Adipose tissue (tissue), 3 donors: ENCODE results near the gene CASTOR1. TPM values are rescaled to one million over a fixed set of nuclear protein-coding genes. Genes with fewer than 3 reads are reported as not detected.
A peak's percentile ranks its signal among the peaks of the same experiment; 100 is the strongest.

Experiments used
- H3K27ac ChIP-seq: one replicate; pipeline ENCODE4 v1.5.1; 2013; ENCODE audit warnings: low read depth, low read length
- WGBS, 3 donors: extraction: QIAGEN DNeasy Blood & Tissue Kit; methylation state at CpG; one replicate each; pipeline ENCODE4 v1.1.7; 2013; 5-methylcytosine and 5-hydroxymethylcytosine counted together
- polyA plus RNA-seq, 3 donors: library from polyadenylated mRNA; stranded (reverse); fragments of 200-250 nt; gene quantifications; one replicate each; pipeline ENCODE4 v1.2.3, GENCODE V29; 2013
- donor health status: healthy with polysubstance abuse.
- donor health status: Bipolar disorder and iron deficiency.
- donor health status: healthy.

CASTOR1 gene
- polyA plus RNA-seq, 3 donors: 8.7 to 27.3 (median 19.3) TPM

DNA sequence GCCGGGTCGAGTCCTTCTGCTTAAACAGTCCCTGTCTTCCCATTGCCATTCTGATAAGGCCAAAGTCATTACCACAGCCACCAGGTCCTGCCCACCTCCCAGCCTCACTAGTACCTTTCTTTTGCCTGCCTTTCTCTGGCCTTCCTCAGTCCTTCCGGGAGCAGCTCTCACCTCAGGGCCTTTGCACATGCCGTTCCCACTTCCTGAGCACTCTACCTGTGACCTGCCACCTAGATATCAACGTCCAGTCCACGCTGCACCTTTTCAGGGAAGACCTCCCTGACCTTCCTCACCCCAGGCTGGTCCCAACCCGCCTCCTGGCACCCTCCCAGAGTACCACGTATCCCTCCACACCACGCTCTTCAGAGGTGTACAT, 14.9 kb downstream of the CASTOR1 start:
- no peak overlapping the region for H3K27ac ChIP-seq
- 87 to 94% (median 91%) methylated on average over 9 of the region's 9 CpGs for WGBS, 3 donors

DNA sequence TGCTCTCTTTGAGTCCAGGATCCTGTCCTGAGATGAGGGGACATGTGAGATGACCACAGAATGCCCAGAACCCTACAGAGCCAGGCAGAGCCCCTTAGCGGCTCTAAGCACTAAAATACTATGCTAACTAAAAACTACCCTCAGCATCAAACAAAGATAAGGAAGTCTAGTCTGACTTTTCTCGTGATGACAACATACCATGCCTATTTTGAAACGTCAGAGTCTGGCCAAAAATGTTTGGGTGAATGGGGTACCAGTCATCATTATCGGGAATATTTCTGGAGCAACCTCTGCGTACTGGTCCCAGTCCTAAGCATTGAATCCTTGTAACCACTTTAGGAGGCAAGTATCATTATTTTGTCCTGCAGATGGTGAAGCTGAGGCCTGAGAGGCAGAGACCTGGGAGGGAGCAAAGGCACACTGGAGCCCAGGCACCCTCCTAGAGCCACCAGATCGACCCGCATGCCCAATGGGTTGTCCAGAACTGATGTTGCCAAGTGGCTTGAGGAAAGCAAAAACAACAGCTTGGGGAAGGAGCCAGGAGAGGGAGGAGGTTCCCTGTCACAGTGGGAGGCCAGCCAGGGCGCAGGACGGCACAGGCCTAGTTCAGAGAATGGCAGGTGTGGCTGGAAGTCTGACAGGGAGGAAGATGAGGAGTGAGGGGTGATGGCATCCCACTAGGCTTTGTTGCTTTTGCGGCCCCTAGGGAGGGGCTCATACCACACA, 15.4 kb downstream of the CASTOR1 start:
- 52 to 67% (median 59%) methylated on average over 10 of the region's 10 CpGs for WGBS, 3 donors

DNA sequence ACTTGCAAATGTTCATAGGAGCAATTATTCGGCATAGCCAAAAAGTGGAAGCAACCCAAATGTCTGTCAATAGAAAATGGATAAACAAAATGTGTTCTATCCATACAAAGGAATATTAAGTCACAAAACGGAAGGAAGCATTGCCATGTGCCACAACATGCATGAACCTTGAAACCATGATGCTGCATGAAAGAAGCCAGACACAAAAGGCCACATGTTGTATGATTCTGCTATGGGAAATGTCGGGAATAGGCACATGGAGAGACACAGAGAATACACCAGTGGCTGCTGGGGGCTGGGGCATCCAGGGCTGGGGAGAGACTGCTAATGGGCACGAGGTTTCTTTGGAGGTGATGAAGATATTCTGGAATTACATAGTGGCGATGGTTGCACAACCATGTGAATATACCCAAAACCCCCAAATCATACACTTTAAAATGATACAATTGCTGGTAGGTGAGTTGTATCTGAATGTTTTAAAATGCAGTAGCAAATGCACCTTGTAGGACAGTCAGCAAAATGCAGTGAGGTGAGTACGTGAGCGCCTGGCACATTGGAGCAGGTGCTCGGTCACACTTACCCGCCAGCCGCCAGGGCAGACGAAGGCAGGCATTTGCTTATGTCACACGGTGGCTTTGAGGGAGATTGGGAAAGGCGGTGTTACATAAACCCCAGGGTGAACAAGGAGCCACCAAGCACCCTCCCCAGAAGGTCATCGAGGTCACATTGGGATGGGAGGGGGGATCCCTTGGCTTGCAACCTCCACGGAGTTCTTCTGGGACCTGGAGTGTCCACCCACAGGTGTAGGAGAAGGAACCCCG, 16.3 kb downstream of the CASTOR1 start:
- no peak overlapping the region for H3K27ac ChIP-seq
- WGBS, 3 donors: 59 to 77% (median 72%) methylated on average over 16 of the region's 16 CpGs

More for the DNA sequence above, 15.4 kb downstream of the CASTOR1 start:
- H3K27ac ChIP-seq: no peak overlapping the region

DNA sequence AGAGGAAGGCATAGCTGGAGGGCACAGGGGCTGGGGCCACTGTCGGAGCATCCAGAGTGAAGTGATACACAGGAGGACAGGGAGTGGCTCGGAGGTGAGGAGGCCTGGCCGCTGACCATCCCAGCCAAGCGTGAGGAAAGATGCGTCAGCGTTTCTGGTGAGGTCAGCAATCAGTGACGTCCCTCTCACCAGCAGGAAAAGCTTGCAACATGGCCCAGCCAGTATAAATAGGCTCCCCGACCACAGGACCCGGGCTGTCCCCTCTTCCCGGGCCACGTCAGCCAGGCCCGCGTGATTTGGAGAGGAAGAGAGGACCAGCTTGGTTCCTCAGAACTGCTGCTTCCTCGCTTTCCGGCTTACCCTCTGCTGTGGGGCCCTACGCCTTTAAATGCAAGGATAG, 18.5 kb downstream of the CASTOR1 start:
- 50 to 74% (median 53%) methylated on average over 16 of the region's 16 CpGs for WGBS, 3 donors
- H3K27ac ChIP-seq: no peak overlapping the region

DNA sequence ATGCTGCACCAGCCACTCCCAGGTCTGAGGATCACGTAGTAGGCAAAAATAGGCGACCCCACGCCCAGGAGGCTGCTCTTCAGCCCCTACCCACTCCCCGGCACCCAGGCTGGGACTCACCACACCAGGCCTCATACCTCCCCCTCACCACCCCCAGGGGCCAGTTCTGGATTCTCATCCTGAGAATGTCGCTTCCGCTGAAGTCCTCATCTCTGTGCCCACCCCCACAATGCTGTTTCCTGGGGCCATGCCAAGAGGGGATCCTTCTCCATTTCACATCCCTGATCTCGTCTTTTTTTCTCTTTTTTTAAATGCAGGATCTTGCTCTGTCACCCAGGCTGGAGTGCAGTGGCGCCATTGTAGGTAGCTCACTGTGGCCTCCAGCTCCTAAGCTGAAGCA, 21.0 kb downstream of the CASTOR1 start:
- WGBS, 3 donors: 79 to 84% (median 80%) methylated on average over 8 of the region's 8 CpGs
- no peak overlapping the region for H3K27ac ChIP-seq

DNA sequence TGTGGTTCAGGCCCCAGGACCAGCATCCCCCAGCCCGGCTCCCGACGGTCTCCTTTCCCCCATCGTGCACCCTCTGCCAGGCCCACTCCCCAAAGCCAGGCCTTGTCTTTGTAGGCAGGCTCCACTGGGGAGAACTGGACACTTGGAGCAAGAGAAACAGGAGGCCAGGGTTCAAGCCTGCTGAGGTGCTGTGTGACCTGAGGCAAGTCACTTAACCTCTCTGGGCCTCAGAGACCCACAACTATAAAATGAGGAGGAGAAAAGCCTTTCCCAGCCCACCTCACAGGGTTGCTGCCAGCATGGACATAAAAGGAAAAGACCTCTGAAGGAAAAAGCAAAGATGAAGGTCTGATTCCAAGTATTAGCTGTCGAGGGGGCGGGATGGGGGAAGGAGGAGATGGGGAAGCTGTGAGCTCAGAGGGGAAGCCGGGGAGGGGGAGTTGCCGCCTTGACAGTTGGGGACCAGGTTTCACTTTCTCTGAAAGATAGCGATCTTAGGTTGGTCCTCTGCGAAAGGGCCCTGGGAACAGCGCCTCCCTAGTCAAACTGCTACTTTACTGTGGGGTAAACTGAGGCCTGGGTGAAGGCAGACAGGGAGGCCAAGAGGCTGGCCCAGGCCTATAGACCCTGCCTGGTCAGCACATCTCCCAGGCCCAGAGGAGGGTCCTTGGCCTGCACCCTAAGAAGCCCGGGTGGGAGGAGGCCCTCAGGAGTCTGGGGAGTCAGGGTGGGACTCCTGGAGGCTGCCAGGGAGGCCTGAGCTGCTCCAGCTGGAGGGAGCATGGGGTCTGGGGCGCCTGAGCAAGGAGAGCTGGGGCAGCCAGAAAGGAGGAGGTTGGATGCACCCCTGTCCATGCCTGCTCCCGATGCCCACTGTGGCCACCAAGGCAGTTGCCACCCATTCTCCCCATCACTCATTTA, 21.7 kb downstream of the CASTOR1 start:
- WGBS, 3 donors: 46 to 73% (median 61%) methylated on average over 14 of the region's 14 CpGs
- peak overlapping the region; percentile 34 for H3K27ac ChIP-seq

DNA sequence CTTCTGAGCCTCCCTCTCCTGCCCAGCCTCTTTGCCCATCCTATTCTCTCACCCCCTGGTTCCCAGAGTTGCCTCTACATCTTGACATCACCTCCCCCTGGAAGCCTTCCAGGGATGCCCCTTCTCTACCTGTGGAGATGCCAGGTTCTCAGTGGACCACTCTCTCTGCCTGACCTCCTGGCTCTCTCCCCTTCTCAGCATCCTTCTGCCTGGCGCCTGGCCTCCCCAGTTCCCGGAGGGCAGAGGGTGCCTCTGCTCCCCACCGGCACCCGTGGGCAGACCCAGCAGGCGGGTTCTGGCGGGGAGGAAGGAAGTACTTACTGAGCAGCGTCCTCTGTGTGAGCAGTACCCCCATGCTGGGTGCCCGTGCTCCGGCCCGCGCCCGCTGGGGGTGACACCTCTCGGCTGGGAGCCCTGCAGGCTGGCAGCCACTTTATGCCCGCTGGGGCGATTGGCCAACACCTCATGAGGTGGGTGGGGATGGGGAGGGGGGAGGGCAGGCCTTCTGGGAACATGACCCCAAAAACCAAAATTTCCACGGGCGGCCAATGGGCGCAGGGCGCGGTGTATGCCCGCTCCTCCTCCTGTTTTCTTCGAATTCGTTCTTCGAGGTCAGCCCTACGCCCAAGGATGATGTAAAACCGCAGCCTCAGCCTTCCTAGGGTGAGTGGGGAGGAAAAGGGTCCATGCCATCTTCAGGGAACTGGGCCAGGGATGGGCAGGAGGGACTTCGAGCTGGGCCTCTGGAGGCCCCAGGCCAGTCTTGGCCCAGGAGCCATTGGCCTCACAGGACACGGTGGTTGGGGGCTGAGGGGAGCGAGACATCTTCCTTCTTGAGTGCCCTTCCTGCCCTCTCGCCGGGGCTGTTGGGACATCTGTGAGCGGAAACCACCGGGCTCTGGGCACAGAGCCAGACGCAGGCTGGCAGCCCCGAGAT, 22.6 kb downstream of the CASTOR1 start, which contains the start of gene OSM:
TSS of gene OSM (minus strand) at position 407 of the 937 bp plus-strand sequence. CDS start at position 355, 52 bp downstream.
- 36 to 68% (median 48%) methylated on average over 34 to 35 of the region's 35 CpGs for WGBS, 3 donors
- peak within 1 kb of the TSS; percentile 56 for H3K27ac ChIP-seq

DNA sequence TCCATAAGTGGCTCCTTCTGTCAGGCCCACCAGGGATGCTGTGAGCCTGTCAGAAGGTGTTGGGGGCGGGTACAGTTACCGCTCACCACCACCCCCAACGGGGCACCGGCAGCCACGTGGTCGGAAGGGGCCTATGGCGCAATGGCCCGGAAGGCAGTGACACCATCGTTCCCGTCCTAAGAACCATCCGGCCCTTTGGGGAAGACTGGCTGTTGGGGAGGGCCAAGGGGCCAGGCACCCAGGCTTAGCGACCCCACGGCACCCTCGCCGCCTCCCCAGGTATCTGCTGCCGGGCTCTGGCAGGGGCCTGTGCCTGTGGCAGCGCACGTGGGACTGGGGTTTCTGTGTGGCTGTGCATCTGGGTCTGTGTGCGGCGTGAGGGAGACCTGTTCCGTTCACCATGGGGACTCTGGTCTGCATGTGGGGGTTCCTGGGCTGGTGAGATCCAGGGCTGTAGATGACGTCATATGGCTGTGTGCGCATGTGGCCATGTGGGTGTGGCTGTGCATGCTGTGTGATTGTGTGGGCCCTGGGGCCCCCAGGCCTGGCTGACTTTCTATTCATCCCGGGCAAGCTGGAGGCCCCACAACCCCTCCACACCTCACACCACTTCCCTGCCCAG, 23.4 kb downstream of the CASTOR1 start:
- peak overlapping the region; percentile 56 for H3K27ac ChIP-seq
- 37 to 70% (median 49%) methylated on average over 23 to 24 of the region's 24 CpGs for WGBS, 3 donors

DNA sequence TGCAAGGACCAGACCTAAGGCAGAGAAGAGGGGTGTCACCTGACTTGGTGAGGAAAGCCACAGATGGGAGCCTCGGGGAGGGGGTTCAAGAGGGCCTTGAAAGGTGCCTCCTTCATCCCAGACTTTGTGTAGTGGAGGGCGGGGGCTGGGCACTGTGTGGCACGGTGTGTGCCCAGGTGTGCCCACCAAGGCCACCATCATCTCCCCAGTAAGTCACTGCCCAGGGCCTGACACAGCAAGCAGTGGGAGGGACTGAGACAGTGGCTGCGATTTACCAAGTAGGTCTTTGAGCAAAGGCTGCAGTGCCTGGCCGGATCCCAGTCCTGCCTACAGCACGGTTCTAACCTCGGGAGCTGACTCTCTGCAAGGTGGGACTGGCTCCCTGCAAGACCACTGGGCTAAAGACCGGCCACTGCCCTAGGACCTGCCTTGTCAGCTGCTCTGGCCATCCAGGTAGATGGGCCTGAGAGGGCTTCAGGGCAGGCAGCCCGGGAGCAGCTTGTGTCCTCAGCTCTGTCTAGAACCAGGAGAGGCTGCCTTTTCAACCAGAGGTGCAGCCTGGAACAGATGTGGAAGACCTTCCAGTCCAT, 24.1 kb downstream of the CASTOR1 start:
- 70 to 85% (median 83%) methylated on average over 9 of the region's 9 CpGs for WGBS, 3 donors
- no peak overlapping the region for H3K27ac ChIP-seq

DNA sequence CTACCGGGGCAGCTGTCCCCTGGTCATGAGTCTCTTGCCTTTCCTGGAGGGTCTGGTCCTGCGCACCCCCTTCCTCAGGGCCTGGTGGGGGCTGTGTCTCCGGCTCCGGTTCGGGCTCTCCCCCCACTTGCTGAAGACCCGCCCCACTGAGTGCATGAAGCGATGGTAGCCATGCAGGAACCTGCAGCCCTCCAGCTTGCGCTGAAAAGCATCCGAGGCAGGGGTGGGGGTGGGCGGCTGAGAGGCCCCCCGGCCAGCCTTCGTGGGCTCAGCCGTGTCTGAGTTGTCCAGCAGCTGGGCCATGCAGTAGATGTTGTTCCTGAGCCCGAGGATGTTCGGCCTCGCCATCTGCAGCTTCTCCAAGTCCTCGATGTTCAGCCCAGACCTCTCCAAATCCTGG, 25.4 kb downstream of the CASTOR1 start:
- WGBS, 3 donors: 84 to 89% (median 85%) methylated on average over 16 to 17 of the region's 17 CpGs
- no peak overlapping the region for H3K27ac ChIP-seq

DNA sequence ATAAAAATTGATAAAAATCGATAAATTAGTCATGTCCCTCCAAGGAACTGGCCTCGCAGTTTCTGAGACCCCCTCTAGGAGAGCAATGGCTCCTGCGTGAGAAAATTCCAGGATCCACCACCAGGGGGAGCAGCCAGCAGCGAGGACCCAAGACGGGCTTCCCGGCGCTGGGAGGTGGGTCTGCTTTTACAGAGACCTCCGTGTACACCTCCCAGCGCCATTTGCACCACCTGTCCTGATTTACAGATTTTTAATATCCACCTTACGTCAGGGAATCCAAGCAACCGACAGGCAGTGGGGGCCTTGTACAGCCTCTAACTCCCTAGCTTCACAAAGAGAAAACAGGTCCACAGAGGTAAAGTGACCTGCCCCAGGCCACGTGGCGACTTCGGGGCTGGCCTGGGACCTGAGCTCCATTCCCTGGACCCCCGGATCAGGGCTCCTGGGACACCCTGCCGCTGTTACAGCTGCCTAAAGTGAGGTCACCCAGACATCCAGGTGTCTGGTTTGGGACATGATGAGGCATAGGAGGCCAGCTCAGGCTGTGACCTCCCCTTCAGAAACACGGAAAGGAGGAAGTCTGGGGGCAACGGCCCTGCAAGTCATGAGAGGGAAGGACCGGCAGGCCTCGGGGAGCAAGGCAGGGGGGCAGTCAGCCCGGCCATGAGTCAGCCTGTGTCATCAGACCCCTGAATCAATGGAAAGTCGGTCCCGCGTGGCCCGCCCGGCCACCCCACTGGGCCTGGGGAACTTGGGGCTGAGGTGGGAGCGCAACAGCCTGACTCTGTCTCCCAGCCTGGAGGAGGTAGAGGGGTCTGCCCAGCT, 26.2 kb downstream of the CASTOR1 start:
- no peak overlapping the region for H3K27ac ChIP-seq
- 21 to 27% (median 23%) methylated on average over 27 of the region's 27 CpGs for WGBS, 3 donors

DNA sequence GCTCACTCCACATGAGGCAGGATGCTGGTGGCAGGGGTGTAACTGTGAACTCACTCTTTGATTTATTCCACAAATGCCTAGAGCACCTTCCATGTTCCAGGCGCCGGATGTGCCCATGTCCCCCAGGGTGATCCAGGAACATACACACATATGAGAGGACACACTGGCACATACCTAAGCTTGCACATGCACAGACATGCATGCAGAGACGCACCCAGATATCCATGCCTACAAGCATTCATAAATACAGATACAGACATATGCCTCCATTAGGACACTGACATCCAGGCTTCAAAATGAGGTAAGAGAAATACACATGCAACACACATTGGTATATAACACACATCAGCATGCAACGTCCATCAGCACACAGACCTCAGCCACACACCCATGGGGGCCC, 27.2 kb downstream of the CASTOR1 start:
- WGBS, 3 donors: 86 to 88% (median 88%) methylated on average over 4 of the region's 4 CpGs
- no peak overlapping the region for H3K27ac ChIP-seq

DNA sequence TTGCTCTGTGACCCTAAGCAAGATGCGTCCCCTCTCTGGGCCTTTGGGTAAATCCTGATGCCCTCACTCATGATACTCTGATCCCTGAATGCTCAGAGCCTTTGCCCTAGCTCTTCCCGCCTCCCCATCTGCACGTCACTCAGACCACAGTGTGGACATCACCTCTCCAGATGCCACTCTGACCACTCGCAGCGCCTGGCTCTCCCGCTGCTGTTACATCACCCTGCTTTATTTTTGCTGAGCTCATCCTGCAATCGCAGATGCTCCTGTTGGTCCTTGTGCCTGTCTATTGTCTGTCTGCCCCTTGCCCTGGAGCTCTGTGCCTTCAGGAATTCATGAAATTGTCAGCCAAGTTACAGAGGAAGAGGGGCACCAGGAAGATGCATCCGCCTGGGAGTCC, 28.2 kb downstream of the CASTOR1 start:
- WGBS, 3 donors: 60 to 83% (median 63%) methylated on average over 8 of the region's 8 CpGs
- H3K27ac ChIP-seq: no peak overlapping the region

DNA sequence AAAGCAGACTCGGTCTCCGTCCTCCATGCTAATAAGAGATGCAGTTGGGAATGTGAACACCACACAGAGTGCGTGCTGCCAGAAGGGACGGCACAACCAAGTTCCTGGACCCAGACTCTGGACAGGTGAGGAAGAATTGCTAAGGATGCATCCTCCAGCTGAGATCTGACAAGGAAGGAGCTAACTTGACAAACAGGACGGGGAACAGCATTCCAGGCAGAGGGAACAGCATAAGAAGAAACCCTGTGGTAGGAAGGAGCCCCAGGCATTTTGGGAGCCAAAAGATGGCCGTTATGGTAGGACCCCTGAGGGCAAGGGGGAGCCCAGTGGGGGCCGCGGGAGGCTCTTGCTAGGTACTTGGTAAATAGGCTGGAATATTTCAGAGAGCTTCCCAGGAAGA, 28.6 kb downstream of the CASTOR1 start:
- 86 to 90% (median 87%) methylated on average over 8 of the region's 8 CpGs for WGBS, 3 donors
- H3K27ac ChIP-seq: no peak overlapping the region

DNA sequence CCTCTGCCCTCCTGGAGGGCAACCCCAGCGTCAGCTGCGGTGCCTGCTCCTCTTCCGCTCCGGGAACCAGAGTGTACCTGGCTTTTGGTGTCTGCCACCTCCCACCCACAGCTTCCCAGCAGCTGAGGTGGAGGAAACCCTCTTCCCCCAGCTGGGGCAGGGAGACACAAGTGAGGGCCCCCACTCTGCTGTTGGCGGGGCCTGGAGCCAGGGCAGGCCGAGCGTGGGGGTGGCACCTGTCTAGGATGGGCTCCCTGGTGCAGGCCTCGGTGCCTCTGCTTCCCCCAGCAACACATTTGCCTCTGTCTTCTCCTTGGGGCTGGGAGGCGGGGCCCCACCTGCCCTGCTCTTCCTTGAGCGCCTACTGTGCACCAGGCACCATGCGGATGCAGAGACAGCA, 29.0 kb downstream of the CASTOR1 start:
- WGBS, 3 donors: 82 to 93% (median 90%) methylated on average over 11 of the region's 11 CpGs
- H3K27ac ChIP-seq: no peak overlapping the region

DNA sequence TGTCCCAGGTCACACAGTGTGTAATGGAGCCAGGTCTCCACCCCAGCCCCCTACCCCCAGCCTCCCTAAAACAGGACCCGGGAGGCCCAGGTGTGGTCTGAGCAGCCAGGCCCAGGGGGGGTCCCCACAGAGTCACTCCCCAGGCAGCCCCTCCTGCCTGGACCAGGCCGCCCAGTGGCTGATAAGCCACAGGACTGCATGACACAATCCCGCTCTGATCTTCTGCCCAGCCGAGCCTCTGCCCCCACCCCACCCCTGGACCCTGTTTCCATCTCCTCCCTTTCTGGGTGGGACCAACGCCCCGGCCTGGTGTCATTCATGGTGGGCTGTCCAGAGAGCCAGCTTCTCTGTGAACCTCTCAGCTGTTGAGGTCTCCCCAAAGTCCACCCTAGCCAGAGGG, 35.0 kb downstream of the CASTOR1 start:
- 62 to 76% (median 63%) methylated on average over 5 to 6 of the region's 6 CpGs for WGBS, 3 donors
- H3K27ac ChIP-seq: no peak overlapping the region
